Osteoblast (primary cell): ENCODE data around the gene CRY2. TPM values are rescaled to one million over a fixed set of nuclear protein-coding genes. Genes with fewer than 3 reads are reported as not detected.
"Not testable (repeated sequence)": the region's sequence is repeated elsewhere in the genome, so short reads cannot be mapped to it uniquely, and the experiment has no call there.

Experiments used
- DNase-seq: peaks from one replicate; pipeline ENCODE4 v3.0.0; 2011; ENCODE audit warnings: low spot score, mixed read lengths; ENCODE audit not compliant: insufficient read length; ENCODE audit errors: missing footprints
- H2AFZ ChIP-seq: 2 replicates; pipeline ENCODE4 v1.6.0; 2011; ENCODE audit warnings: mild to moderate bottlenecking, low read length
- H3K27ac ChIP-seq: 2 replicates; pipeline ENCODE4 v1.5.1; 2011; ENCODE audit warnings: mild to moderate bottlenecking, low read depth, low read length, moderate library complexity
- H3K27me3 ChIP-seq: 2 replicates; pipeline ENCODE4 v1.6.0; 2012; ENCODE audit warnings: mild to moderate bottlenecking, control low read depth, inconsistent platforms, low read length, moderate library complexity; ENCODE audit not compliant: insufficient read depth
- H3K36me3 ChIP-seq: 2 replicates; pipeline ENCODE4 v1.5.1; 2011; ENCODE audit warnings: mild to moderate bottlenecking, low read length, control low read depth, moderate library complexity; ENCODE audit not compliant: insufficient read depth
- H3K4me1 ChIP-seq: 2 replicates; pipeline ENCODE4 v1.5.1; 2011; ENCODE audit warnings: mild to moderate bottlenecking, low read length, control low read depth, moderate library complexity; ENCODE audit not compliant: insufficient read depth
- H3K4me2 ChIP-seq: 2 replicates; pipeline ENCODE4 v1.6.0; 2011; ENCODE audit warnings: mild to moderate bottlenecking, low read length; ENCODE audit not compliant: insufficient read depth
- H3K4me3 ChIP-seq: fragments of 200-600 bp; sonication (generic); 3 replicates; pipeline ENCODE4 v1.5.1; 2012; ENCODE audit warnings: mild to moderate bottlenecking, low read length, inconsistent platforms; ENCODE audit not compliant: insufficient read depth
- H3K79me2 ChIP-seq: 2 replicates; pipeline ENCODE4 v1.6.0; 2012; ENCODE audit warnings: mild to moderate bottlenecking, low read length, control low read depth, inconsistent platforms; ENCODE audit not compliant: insufficient read depth
- H3K9me3 ChIP-seq: 2 replicates; pipeline ENCODE4 v1.5.1; 2011; ENCODE audit warnings: low read depth, low read length, control low read depth
- H4K20me1 ChIP-seq: 2 replicates; pipeline ENCODE4 v1.6.0; 2012; ENCODE audit warnings: mild to moderate bottlenecking, low read length, control low read depth; ENCODE audit not compliant: insufficient read depth
- CTCF ChIP-seq: IDR thresholded peaks from 2 replicates; pipeline ENCODE4 v1.5.1; 2011; ENCODE audit warnings: mild to moderate bottlenecking, low read depth, low read length, moderate library complexity; ENCODE audit errors: extremely low read depth
- total RNA-seq: library from RNA; depleted of rRNA; stranded (reverse); fragments of >200 nt; gene quantifications from 2 replicates; pipeline ENCODE4 v1.2.3, GENCODE V29; 2012

The CRY2 gene
- total RNA-seq, 1 donor: 21.0 TPM

- TF ChIP-seq CTCF: no peak
- Histone ChIP-seq H3K4me2 (no peak overlapping the region), H2AFZ (no peak overlapping the region), H3K9me3 (no peaks in the 10 kb centered on the region), H3K79me2 (no peaks in the 10 kb centered on the region), H3K4me3 (no peak overlapping the region), H3K27ac (no peak overlapping the region), H4K20me1 (no peaks in the 10 kb centered on the region), H3K27me3 (peaks cover 28% of the 10 kb centered on the region), H3K36me3 (no peaks in the 10 kb centered on the region), H3K4me1 (no peaks in the 10 kb centered on the region)
- no peak for DNase-seq
These were observed 12.9 kb upstream of the CRY2 start for GRCh38 chr11:45834298-45834756.

GRCh38 chr11:45839204-45839603, 8.1 kb upstream of the CRY2 start:
- TF ChIP-seq CTCF: no peak

GRCh38 chr11:45840251-45840650, 7.0 kb upstream of the CRY2 start:
- not testable (repeated sequence) for H3K36me3 ChIP-seq, H3K79me2 ChIP-seq, H3K9me3 ChIP-seq, DNase-seq, H4K20me1 ChIP-seq, H2AFZ ChIP-seq, H3K4me3 ChIP-seq, H3K4me1 ChIP-seq, H3K27me3 ChIP-seq, H3K27ac ChIP-seq, H3K4me2 ChIP-seq

More at GRCh38 chr11:45839204-45839603, 8.1 kb upstream of the CRY2 start:
- H3K27ac ChIP-seq: no peak overlapping the region
- no peak overlapping the region for H3K4me2 ChIP-seq
- H3K27me3 ChIP-seq: peaks cover 9% of the 10 kb centered on the region
- no peak overlapping the region for H2AFZ ChIP-seq
- no peaks in the 10 kb centered on the region for H3K79me2 ChIP-seq
- no peaks in the 10 kb centered on the region for H4K20me1 ChIP-seq
- no peaks in the 10 kb centered on the region for H3K9me3 ChIP-seq
- DNase-seq: no peak
- H3K4me3 ChIP-seq: no peak overlapping the region
- peaks cover 3% of the 10 kb centered on the region for H3K4me1 ChIP-seq
- H3K36me3 ChIP-seq: no peaks in the 10 kb centered on the region

- Histone ChIP-seq H2AFZ (peak overlapping the region; percentile 68), H4K20me1 (peaks cover under 1% of the 10 kb centered on the region), H3K4me2 (peak overlapping the region; percentile 78), H3K27me3 (no peaks in the 10 kb centered on the region), H3K9me3 (no peaks in the 10 kb centered on the region), H3K4me3 (no peak overlapping the region), H3K79me2 (peaks cover 10% of the 10 kb centered on the region), H3K27ac (peak overlapping the region; percentile 34), H3K36me3 (no peaks in the 10 kb centered on the region), H3K4me1 (peaks cover 10% of the 10 kb centered on the region)
- DNase-seq: peak; percentile 93
- TF ChIP-seq CTCF: peak; percentile 99
These were observed 3.9 kb upstream of the CRY2 start for GRCh38 chr11:45843158-45843924.
